HEK293 (cell line): ENCODE measurements around the gene PKN3.

Experiments
- GLI2 ChIP-seq: fragments of 450-650 bp; formaldehyde crosslinking; IDR thresholded peaks from 2 replicates; pipeline ENCODE4; 2017; ENCODE audit warnings: missing biosample characterization, missing genetic modification characterization, low read depth, borderline replicate concordance
- KLF16 ChIP-seq: fragments of 450-650 bp; formaldehyde crosslinking; IDR thresholded peaks from 2 replicates; pipeline ENCODE4 v1.5.1; 2017; ENCODE audit warnings: missing biosample characterization, missing genetic modification characterization
- KLF9 ChIP-seq: fragments of 450-650 bp; formaldehyde crosslinking; IDR thresholded peaks from 2 replicates; pipeline ENCODE4 v1.5.1; 2016; ENCODE audit warnings: missing biosample characterization, missing genetic modification characterization, low read depth
- MZF1 ChIP-seq: fragments of 450-650 bp; formaldehyde crosslinking; IDR thresholded peaks from 2 replicates; pipeline ENCODE4 v1.5.1; 2017; ENCODE audit warnings: missing biosample characterization, missing genetic modification characterization, borderline replicate concordance
- SETDB1 ChIP-seq: IDR thresholded peaks from one replicate; pipeline ENCODE4 v1.6.1; 2017; ENCODE audit warnings: mild to moderate bottlenecking, low read length, moderate library complexity, mixed read lengths; ENCODE audit not compliant: insufficient read length
- YY1 ChIP-seq: fragments of 450-650 bp; formaldehyde crosslinking; IDR thresholded peaks from 2 replicates; pipeline ENCODE4 v1.5.1; 2018; ENCODE audit warnings: missing biosample characterization, missing genetic modification characterization
- ZBTB1 ChIP-seq: fragments of 450-650 bp; formaldehyde crosslinking; IDR thresholded peaks from 2 replicates; pipeline ENCODE4 v1.5.1; 2016; ENCODE audit warnings: missing biosample characterization, missing genetic modification characterization
- ZBTB11 ChIP-seq: fragments of 450-650 bp; formaldehyde crosslinking; conservative IDR thresholded peaks from 2 replicates; pipeline ENCODE4 v1.5.1; 2016; ENCODE audit warnings: low read depth, missing biosample characterization, missing genetic modification characterization
- ZBTB21 ChIP-seq: fragments of 450-650 bp; formaldehyde crosslinking; IDR thresholded peaks from 2 replicates; pipeline ENCODE4 v1.5.1; 2017; ENCODE audit warnings: missing biosample characterization, missing genetic modification characterization
- ZBTB44 ChIP-seq: fragments of 450-650 bp; IDR thresholded peaks from 2 replicates; pipeline ENCODE4 v1.5.1; 2018; ENCODE audit warnings: missing biosample characterization, mild to moderate bottlenecking, missing genetic modification characterization
- ZBTB7A ChIP-seq: fragments of 450-650 bp; formaldehyde crosslinking; IDR thresholded peaks from 2 replicates; pipeline ENCODE4 v1.5.1; 2016; ENCODE audit warnings: low read depth, missing biosample characterization, missing genetic modification characterization
- ZFP41 ChIP-seq: fragments of 450-650 bp; formaldehyde crosslinking; IDR thresholded peaks from 2 replicates; pipeline ENCODE4 v1.5.1; 2016; ENCODE audit warnings: missing biosample characterization, missing genetic modification characterization, borderline replicate concordance
- ZIC2 ChIP-seq: fragments of 450-650 bp; formaldehyde crosslinking; IDR thresholded peaks from 2 replicates; pipeline ENCODE4 v1.5.1; 2016; ENCODE audit warnings: missing biosample characterization, missing genetic modification characterization
- ZNF10 ChIP-seq: fragments of 450-650 bp; formaldehyde crosslinking; IDR thresholded peaks from 2 replicates; pipeline ENCODE4 v1.5.1; 2017; ENCODE audit warnings: missing biosample characterization, missing genetic modification characterization
- ZNF174 ChIP-seq: fragments of 450-650 bp; formaldehyde crosslinking; IDR thresholded peaks from 2 replicates; pipeline ENCODE4 v1.5.0; 2017; ENCODE audit warnings: missing biosample characterization, mild to moderate bottlenecking, missing genetic modification characterization
- ZNF19 ChIP-seq: fragments of 450-650 bp; formaldehyde crosslinking; IDR thresholded peaks from 2 replicates; pipeline ENCODE4; 2016; ENCODE audit warnings: missing biosample characterization, missing genetic modification characterization, low read depth
- ZNF202 ChIP-seq: fragments of 450-650 bp; formaldehyde crosslinking; IDR thresholded peaks from 2 replicates; pipeline ENCODE4 v1.5.1; 2016; ENCODE audit warnings: missing biosample characterization, missing genetic modification characterization, borderline replicate concordance
- ZNF221 ChIP-seq: fragments of 450-650 bp; formaldehyde crosslinking; IDR thresholded peaks from 2 replicates; pipeline ENCODE4 v1.5.1; 2017; ENCODE audit warnings: missing biosample characterization, missing genetic modification characterization, borderline replicate concordance
- ZNF274 ChIP-seq, 2 experiments: fragments of 200-500 bp in 1 of 2; fragments of 450-650 bp in 1 of 2; sonication (Bioruptor generic) in 1 of 2; formaldehyde crosslinking in 1 of 2; IDR thresholded peaks; 2 replicates each; pipeline versions ENCODE4 v1.5.1 to v1.6.1; 2014 to 2016; ENCODE audit warnings: borderline replicate concordance in 1 of 2, inconsistent platforms in 1 of 2, low read length in 1 of 2, missing biosample characterization in 1 of 2, missing genetic modification characterization in 1 of 2
- ZNF394 ChIP-seq: fragments of 450-650 bp; formaldehyde crosslinking; IDR thresholded peaks from 2 replicates; pipeline ENCODE4 v1.5.1; 2016; ENCODE audit warnings: missing biosample characterization, missing genetic modification characterization, mild to moderate bottlenecking, moderate library complexity, borderline replicate concordance
- ZNF510 ChIP-seq: fragments of 450-650 bp; formaldehyde crosslinking; IDR thresholded peaks from 2 replicates; pipeline ENCODE4 v1.5.1; 2018; ENCODE audit warnings: mild to moderate bottlenecking, missing genetic modification characterization, missing biosample characterization; ENCODE audit not compliant: insufficient replicate concordance
- ZNF530 ChIP-seq: fragments of 450-650 bp; formaldehyde crosslinking; IDR thresholded peaks from 2 replicates; pipeline ENCODE4 v1.5.1; 2016; ENCODE audit warnings: low read depth, missing biosample characterization, missing genetic modification characterization
- ZNF600 ChIP-seq: fragments of 450-650 bp; formaldehyde crosslinking; IDR thresholded peaks from 2 replicates; pipeline ENCODE4 v1.5.1; 2016; ENCODE audit warnings: missing biosample characterization, missing genetic modification characterization
- ZNF654 ChIP-seq: fragments of 450-650 bp; formaldehyde crosslinking; IDR thresholded peaks from 2 replicates; pipeline ENCODE4 v1.5.1; 2016; ENCODE audit warnings: low read depth, missing biosample characterization, missing genetic modification characterization
- ZNF777 ChIP-seq: fragments of 450-650 bp; formaldehyde crosslinking; IDR thresholded peaks from 2 replicates; pipeline ENCODE4 v1.5.1; 2017; ENCODE audit warnings: missing biosample characterization, missing genetic modification characterization, borderline replicate concordance
- ZSCAN30 ChIP-seq: fragments of 450-650 bp; IDR thresholded peaks from 2 replicates; pipeline ENCODE4 v1.5.1; 2018; ENCODE audit warnings: missing biosample characterization, mild to moderate bottlenecking, missing genetic modification characterization, moderate library complexity
- TF ChIP-seq, protein P1 (sequence below): fragments of 450-650 bp; formaldehyde crosslinking; IDR thresholded peaks from 2 replicates; pipeline ENCODE4 v1.5.1; 2016; ENCODE audit warnings: missing biosample characterization, missing genetic modification characterization
- TF ChIP-seq, protein P2 (sequence below): sonication (generic); formaldehyde crosslinking; IDR thresholded peaks from 2 replicates; pipeline ENCODE4 v1.8.1; 2022; ENCODE audit warnings: mild to moderate bottlenecking, moderate library complexity, missing genetic modification reagents
- TF ChIP-seq, protein P3 (sequence below): fragments of 450-650 bp; formaldehyde crosslinking; IDR thresholded peaks from 2 replicates; pipeline ENCODE4 v1.5.1; 2017; ENCODE audit warnings: missing biosample characterization, missing genetic modification characterization

Gene PKN3

DNA sequence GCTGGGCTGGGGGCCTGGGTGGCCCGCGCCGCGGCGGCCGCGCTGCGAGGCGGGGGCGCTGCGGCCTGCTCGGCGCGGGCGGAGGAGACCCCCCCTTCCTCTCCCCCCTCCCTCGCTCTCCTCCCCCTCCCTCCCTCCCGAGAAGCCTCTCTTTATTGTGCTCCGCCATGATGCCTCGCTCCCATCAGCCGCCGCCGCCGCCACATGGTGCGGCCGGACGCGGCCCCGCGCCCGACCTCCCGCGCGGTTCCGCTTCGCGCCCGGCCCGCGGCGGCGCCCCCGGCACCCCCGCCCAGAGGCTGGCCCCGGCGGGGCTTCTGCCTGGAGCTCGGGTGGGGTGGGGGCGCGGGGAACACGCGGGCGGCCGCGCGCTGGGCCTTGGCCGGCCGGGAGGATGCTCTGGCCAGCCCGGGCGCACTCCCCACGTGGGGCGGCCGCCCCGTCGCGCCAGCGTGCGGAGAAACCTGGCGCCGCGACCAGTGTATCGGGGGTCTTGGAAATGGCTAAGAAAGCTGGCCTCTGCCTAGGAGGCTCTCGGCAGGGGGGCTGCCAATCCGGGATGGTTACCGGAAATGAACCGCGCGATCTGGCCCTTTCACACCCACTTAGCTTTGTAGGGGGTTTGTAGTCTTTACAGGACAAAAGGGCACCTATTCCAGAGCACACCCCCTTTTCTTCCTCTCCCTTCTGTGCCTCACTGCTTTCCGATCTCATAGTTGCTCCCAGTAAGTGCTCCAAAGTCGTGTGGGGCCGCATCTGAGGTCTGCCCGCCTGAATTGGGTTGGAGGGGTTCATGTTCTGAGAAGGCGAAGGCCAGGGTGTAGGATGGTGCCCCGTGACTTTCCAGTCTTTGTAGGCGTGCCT lies 12.3 kb upstream of the PKN3 start (continued):
- peak; percentile 55 for TF ChIP-seq ZIC2 (tag by site-specific recombination)
- peak; percentile 71; the same call in 1 of the 2 replicates for TF ChIP-seq ZNF600 (tag by site-specific recombination)
- TF ChIP-seq ZFP41 = no peak
- peak; percentile 77 for TF ChIP-seq KLF9
- TF ChIP-seq MZF1 (tag by site-specific recombination) = no peak
- TF ChIP-seq ZBTB7A (tag by site-specific recombination) = no peak
- TF ChIP-seq KLF16 (tag by site-specific recombination) = peak; percentile 31
- TF ChIP-seq ZNF274 (IDR thresholded peaks at IDR 0.05; ENCODE audit: low read length) = no peak
- TF ChIP-seq ZNF274 (tag by site-specific recombination; IDR thresholded peaks at IDR 0.05; ENCODE audit: borderline replicate concordance) = no peak
- no peak for TF ChIP-seq ZNF510 (tag by site-specific recombination)
- TF ChIP-seq, protein P1, sequence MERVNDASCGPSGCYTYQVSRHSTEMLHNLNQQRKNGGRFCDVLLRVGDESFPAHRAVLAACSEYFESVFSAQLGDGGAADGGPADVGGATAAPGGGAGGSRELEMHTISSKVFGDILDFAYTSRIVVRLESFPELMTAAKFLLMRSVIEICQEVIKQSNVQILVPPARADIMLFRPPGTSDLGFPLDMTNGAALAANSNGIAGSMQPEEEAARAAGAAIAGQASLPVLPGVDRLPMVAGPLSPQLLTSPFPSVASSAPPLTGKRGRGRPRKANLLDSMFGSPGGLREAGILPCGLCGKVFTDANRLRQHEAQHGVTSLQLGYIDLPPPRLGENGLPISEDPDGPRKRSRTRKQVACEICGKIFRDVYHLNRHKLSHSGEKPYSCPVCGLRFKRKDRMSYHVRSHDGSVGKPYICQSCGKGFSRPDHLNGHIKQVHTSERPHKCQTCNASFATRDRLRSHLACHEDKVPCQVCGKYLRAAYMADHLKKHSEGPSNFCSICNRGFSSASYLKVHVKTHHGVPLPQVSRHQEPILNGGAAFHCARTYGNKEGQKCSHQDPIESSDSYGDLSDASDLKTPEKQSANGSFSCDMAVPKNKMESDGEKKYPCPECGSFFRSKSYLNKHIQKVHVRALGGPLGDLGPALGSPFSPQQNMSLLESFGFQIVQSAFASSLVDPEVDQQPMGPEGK (tag by site-specific recombination) = peak; percentile 60
- no peak for TF ChIP-seq ZBTB21 (tag by site-specific recombination)
- no peak for TF ChIP-seq ZNF10 (tag by site-specific recombination)
- no peak for TF ChIP-seq ZNF530 (tag by site-specific recombination)
- TF ChIP-seq, protein P2, sequence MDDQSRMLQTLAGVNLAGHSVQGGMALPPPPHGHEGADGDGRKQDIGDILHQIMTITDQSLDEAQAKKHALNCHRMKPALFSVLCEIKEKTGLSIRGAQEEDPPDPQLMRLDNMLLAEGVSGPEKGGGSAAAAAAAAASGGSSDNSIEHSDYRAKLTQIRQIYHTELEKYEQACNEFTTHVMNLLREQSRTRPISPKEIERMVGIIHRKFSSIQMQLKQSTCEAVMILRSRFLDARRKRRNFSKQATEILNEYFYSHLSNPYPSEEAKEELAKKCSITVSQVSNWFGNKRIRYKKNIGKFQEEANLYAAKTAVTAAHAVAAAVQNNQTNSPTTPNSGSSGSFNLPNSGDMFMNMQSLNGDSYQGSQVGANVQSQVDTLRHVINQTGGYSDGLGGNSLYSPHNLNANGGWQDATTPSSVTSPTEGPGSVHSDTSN (CRISPR knock-in tag) = no peak
- no peak for TF ChIP-seq ZNF202 (tag by site-specific recombination)
- 0 out of 2 replicates have a peak, but pooled peaks have one; percentile 38 for TF ChIP-seq ZSCAN30
- TF ChIP-seq ZNF221 (tag by site-specific recombination) = no peak
- no peak for TF ChIP-seq ZNF777 (tag by site-specific recombination)
- 0 out of 2 replicates have a peak, but pooled peaks have one; percentile 21 for TF ChIP-seq ZBTB11 (tag by site-specific recombination)
- TF ChIP-seq, protein P3, sequence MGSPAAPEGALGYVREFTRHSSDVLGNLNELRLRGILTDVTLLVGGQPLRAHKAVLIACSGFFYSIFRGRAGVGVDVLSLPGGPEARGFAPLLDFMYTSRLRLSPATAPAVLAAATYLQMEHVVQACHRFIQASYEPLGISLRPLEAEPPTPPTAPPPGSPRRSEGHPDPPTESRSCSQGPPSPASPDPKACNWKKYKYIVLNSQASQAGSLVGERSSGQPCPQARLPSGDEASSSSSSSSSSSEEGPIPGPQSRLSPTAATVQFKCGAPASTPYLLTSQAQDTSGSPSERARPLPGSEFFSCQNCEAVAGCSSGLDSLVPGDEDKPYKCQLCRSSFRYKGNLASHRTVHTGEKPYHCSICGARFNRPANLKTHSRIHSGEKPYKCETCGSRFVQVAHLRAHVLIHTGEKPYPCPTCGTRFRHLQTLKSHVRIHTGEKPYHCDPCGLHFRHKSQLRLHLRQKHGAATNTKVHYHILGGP (tag by site-specific recombination) = no peak
- no peak for TF ChIP-seq ZBTB44 (tag by site-specific recombination)
- TF ChIP-seq SETDB1 = no peak
- TF ChIP-seq ZNF654 (tag by site-specific recombination) = no peak
- TF ChIP-seq YY1 = 0 out of 2 replicates have a peak, but pooled peaks have one; percentile 50
- TF ChIP-seq ZNF19 (tag by site-specific recombination) = no peak
- no peak for TF ChIP-seq ZBTB1 (tag by site-specific recombination)
- peak; percentile 23; the same call in 1 of the 2 replicates for TF ChIP-seq ZNF394 (tag by site-specific recombination)
- TF ChIP-seq ZNF174 (tag by site-specific recombination) = no peak
- no peak for TF ChIP-seq GLI2 (tag by site-specific recombination)
